Measurements from ENCODE around the gene TRAPPC2.
"Not testable (repeated sequence)": the region's sequence is repeated elsewhere in the genome, so short reads cannot be mapped to it uniquely, and the experiment has no call there.

The TRAPPC2 gene

DNA sequence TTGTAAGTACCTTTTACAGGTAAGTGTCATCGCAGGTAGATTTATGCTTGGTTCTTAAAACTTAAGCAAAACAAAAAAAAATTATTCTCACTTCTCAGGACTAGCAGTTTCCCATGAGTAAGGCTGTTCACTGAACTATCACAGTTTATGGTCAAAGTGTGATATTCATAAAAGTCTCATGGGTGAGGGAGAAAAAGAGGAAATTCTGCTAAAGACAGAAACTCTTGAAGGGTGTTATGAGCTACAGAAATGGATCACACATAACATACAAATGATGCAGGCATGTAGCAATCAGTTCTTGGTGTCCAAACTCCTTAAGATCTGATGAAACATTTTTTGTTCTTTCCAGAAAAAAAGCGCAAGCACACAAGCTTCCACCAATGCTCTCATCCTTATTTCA lies 37.0 kb downstream of the TRAPPC2 start:
- no peak for DNase-seq

DNA sequence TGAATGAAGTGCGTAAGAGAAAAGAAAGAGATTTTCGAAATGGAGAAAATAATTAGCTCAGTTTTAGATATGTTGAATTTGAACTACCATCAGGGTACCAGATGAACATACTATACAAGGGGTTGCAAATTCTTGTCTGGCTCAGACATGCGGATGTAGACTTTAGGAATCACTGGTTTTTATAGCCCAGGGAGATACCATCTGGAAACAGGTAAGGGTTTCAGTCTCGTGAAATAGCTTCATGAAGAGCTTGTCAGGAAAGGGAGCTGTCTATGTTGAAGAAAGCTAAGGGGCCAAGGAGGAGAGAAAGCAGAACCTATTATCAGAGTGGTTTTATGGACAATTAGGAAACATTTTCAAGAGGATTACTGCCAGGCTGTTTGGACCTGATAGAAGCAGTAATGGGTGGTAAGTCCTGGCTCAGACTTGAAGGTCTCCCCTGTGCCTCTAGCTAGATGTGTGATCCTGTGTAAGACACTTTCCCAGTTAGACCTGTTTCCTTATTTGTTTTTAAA lies 38.8 kb downstream of the TRAPPC2 start:
- no peak for DNase-seq

DNA sequence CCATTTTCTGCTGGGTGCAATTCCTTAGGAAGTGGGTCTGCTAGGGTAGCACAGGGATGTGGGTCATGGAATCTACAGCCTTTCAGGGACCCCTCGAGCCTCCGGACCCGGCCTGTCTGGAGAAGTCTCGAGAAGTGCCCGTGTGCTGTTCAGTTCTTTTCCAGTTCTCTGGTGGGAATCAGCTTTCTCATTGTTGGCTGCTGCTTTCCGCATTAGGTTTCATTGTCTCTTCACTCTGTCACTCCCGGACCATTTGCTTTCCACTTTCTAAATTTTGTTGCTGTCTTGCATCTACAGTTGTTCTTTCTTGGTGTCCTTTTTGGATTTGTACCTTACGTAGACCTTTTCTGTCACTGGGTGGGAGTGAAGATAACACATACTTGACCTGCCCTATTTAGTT lies 39.4 kb downstream of the TRAPPC2 start:
- DNase-seq = no peak

DNA sequence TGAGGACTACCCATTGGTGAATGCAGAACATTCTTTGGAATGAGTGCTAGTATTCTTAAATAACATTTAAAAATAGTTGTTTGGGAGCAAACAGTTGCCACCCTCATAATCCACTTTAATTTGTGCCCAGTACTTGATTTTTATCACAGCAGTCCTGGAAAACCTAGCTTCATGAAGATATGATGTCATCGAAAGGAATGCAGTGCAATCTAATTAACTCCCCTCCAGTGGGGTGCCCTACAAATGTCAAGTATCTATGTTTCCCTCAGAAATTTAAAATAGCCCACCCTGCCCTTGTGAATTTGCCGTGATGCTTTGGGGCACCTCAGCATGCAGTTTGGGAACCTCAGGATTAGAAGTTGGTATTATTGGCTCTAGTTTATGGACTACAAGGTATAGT lies 40.1 kb downstream of the TRAPPC2 start:
- no peak for DNase-seq

DNA sequence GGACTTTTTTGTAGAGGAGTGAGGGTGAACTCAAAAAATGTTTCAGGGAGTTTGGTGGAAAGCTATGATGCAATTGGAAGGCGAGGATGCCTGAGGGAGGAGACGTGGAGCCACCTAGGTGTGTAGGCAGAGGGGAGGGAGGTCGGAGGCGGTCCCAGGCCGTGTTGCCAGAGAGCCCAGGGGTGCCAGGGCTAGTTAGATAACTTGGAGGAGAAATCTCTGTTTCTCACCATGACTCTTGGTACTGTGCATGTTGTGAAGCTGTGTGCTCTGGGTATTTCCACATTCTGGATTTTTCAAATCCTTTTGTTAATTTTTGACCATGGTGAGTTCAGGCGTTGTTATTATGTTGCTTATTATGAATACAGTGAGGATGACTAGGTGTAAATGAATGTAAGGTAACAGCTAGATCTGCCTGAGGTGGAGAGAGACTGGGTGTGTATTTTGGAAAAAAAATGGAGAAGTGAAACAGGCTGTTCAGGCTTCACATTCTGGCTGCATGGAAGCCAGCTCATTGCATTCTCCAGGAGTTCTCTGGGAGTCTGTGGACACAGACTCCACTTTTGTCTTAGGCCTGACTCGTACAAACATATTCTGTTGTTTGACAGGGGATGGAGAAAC lies 41.0 kb downstream of the TRAPPC2 start:
- no peak for DNase-seq

DNA sequence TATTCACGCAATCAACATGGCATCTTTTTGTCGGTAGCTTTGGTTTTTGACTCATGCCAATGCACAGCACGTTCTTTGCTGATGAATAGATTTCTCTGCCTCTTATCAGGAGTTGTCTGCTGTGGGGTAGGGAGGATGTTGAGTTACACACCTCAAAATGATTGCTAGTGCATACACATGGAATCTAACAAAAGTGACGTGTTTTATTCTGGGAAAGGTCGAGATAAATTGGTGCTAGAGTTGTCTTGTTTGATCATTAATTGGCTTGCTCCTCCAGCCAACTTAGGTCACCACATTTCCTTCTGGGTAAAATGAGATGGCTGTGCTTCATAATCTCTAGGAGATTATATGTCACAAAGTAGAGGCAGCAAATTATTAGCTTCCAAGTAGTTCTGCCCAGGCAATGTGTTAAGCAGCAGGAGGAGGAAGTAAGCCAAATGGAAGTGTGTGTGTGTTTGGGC lies 41.6 kb downstream of the TRAPPC2 start:
- DNase-seq = no peak

DNA sequence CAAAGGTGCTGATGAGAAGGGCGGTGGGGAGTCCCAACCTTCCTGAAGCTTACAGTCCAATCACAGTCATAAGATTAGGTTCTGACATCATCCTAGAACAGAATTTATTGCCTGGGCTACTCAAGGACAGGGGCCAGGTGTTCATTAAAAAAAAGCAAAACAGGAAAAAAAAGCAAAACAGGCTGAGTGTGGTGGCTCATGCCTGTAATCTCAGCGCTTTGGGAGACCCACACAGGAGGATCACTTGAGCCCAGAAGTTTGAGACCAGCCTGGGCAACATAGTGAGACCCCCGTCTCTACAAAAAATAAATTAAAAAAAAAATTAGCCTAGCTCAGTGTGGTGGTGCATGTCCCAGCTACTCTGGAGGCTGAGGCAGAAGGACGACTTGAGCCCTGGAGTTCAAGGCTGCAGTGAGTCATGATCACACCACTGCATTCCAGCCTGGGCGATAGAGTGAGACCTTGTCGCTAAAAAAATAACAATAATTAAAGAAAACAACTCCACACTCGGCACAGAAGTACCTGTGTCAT lies 42.5 kb downstream of the TRAPPC2 start:
- DNase-seq = no peak

DNA sequence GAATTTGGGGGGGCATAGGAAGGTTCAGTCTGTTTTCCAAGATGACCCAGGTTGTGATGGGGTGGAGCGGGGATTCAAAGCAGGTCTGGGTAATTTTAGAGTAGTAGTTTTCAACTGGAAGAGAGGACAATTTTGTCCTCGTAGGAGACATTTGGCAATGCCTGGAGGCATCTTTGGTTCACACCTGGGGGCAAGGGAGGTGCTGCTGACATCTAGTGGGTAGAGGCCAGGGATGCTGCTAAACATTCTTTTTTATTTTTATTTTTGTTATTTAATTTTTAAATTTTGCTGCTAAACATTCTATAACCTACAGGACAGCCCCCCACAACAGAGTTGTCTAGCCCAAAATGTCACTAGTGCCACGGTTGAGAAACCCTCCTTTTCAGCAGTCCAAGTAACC lies 43.6 kb downstream of the TRAPPC2 start:
- DNase-seq = no peak

DNA sequence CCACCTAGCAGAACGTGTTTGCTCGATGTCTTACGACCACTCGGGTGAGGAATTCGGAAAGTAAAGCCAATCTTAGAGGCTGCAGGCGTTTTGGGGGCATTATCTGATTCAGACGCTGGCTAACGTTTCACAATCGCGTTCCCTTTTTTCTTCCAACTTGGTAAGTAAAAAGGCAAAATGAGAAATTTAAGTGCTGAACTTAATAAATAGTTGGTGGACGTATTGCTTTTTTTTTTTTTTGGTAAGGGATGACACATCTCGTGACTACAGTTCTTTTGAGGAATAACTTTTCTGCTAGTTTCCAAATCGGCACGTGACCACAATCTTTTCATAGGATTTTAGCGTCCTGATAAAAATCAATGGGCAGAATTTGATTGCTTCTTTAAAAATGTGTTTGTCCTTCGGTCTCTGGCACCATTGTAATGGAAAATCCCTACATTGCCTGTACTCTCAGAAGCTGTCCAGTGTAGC lies 44.6 kb downstream of the TRAPPC2 start:
- no peak for DNase-seq

DNA sequence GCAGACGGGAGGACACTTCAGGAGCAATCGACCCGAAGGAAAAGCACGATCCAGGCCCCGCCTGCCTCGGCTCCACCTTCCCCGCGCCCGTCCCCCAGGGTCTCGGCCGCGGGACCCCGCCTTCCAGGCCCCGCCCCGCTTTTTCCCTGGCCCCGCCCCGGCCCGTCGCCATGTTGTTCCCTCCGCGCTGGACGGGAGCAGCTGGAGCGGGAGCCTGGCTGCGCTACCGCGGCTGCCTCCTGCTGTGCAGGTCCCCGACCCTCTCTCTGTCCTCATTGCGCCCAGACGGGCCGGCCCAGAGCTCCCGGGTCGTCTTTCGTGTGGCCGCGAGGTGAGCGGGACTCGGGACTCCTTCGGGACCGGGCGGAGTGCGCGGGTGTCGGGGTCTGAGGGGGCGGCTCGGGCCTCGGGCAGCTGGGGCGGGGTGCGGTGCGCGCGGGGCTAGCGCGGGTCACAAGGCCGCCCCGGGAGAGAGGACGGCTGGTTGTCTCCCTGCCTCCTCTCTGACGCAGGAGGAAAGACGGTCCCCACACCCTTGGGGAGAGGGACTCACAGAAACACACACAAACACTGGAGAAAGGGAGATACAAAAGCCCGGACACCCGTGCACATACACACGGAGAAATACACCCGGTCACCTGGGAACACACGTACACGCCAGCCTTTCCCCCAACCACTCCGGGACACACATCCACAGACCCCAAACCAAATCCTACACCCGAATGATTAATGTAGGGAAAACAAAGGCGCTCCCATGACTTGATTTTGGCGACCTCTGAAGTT lies 45.3 kb downstream of the TRAPPC2 start, which contains the start of gene RAB9A:
TSS of gene RAB9A (plus strand) at position 171 of the 783 bp plus-strand sequence. CDS start 19,619 bp downstream, outside the sequence.
- peak; percentile 46 to 57 (median 53) for DNase-seq

DNA sequence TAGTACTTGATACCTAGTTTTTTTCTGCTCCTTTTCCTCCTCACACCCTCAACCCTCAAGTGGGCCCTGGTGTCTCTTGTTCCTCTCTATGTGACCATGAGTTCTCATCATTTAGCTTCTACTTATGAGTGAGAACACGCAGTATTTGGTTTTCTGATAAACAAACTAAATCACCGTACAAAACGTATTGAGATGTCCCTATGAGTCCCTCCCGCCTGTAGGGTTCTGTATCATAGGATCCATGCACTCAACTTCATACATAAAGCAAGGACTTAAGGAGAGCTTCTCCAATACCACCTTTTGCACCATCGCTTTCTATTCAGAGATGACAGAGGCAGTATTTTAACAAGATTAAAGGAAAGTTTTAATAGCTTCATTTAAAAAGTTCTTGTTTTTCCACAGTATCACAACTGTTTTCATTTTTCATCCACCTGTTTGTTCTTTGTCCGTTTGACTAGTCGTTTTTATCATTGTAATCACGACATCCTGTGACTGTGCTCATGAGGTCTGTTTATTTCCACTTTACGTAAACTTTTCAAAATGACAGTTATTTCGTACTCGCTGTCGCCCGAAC lies 45.9 kb downstream of the TRAPPC2 start:
- no peak for DNase-seq

DNA sequence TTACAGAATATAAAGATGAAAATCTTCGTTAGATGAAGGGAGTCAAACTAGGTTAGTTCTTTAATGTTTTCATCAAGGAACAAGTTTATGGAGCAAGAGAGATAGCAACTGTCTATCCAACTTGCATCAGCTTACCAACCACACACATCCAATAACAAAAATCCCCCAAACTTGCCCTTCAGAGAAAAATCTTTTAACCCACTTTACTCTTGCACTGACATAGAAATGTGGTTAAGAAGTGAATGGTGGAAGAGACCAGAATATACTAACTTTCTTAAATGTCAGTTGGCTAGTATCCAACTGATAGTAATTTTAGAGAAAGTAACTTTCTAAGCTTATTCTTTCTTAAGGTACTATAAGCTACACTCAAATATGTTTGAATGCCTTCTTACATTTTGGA lies 47.2 kb downstream of the TRAPPC2 start:
- DNase-seq = no peak

DNA sequence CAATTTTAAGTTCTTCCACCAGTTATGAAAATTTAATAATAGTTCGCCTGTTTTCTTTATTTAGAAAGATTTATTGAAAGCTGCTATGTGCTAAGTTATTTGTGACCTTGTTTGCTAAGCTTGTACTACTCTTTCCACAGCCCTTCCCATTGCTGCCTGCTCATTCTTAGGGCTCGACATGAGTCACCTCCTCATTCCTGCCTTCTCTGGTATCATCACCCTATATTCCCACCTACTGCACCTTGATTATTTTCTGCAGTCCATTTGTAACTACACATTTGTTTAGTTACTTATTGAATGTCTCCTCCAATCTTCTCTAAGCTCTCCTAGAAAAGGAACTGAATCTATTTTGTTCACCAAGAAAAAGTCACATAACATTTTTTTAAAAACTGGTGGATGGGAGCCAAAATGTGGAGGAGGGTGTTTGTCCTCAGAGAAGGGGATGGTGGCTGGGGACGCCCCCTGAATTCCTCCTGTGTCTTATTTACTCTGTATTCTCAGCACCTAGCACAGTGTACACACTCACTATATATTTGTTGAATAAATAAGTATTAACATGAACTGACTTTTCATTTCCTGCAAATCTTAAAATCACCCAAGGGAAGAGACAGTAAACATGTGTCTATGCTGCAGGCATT lies 49.2 kb downstream of the TRAPPC2 start:
- DNase-seq = no peak

DNA sequence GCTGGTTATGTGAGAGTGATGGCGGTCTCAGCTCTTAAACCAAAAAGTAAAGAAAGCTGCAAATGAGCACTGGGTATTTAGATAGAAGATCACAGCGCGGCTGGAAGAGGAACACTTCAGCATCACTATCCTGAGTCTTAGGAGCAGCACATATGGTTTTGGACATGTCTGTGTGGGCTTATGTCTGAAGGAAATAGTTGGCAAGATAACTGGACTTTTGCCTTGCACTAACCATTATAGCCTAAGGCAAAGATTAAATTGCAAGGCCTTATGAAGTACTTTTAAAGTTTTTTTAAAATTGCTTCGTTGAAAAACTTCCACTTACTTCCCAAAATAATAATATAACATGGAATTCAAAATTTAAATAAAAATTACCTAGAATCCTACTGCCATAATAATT lies 50.1 kb downstream of the TRAPPC2 start:
- DNase-seq = no peak

DNA sequence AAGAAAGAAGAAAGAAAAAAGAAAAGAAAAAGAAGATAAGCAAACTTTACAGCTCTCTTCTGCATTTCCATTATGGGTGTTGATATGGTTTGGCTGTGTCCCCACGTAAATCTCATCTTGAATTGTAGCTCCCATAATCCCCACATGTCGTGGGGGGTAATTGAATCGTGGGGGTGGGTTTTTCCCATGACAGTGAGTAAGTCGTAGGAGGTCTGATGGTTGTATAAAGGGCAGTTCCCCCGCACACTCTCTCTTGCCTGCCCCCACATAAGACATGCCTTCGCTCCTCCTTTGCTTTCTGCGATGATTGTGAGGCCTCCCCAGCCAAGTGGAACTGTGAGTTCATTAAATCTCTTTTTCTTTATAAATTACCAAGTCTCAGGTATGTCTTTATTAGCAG lies 52.8 kb downstream of the TRAPPC2 start:
- no peak for DNase-seq

DNA sequence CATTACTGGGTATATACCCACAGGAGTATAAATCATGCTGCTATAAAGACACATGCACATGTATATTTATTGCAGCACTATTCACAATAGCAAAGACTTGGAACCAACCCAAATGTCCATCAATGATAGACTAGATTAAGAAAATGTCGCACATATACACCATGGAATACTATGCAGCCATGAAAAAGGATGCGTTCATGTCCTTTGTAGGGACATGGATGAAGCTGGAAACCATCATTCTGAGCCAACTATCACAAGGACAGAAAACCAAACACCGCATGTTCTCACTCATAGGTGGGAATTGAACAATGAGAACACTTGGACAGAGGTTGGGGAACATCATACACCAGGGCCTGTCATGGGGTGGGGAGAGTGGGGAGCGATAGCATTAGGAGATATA lies 54.7 kb downstream of the TRAPPC2 start:
- DNase-seq = not testable (repeated sequence)

DNA sequence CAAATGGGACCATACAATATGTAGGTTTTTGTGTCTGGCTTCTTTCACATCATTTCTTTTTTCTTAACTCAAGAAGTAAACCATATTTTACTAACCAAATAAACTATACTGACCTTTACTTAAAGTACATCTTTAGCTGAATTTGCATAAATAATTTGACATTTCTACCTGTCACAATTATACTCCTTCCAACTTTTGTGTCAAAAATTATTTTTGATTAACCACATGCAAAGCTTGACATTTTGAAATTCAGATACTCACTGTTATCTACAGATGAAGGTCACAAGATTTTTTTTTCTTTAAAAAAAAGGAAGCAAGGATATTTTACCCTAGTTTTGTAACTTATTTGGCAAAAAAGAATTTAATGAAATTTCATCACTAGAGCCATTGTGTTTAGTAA lies 57.5 kb downstream of the TRAPPC2 start:
- DNase-seq = no peak

DNA sequence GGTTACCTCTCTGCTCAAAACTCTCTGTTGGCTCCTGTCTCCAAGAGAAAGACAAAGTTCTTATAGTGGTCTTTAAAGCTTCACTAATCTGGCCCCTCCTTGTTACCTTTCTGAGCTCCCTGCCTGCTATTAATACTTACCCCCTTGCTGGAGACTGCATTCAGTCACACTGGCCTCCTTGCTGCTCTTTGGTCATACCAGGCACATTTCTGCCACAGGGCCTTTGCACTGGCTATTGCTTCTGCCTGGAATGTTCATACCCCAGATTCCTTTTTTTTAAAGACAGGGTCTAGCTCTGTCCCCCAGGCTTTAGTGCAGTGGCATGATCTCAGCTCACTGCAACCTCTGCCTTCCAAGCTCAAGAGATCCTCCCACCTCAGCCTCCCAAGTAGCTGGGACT lies 61.4 kb downstream of the TRAPPC2 start:
- DNase-seq = no peak

DNA sequence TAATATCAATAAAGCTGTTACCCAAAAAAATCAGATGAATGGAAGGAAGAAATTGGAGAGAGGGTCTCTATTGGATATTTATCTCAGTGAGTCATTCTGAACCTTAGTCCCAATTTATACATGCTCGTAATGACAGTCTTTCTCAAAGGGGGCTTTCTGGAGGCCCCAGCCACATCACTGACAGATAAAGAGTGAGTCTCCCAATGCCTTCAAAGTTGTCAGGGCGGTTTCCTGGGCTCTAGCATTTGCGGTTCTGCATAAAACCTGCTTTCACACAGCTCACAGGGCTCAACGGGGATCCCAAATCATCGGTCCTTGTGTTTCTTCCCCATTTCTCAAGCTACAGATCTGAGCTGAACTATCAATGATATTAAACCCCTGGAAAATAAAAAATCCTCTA lies 64.2 kb downstream of the TRAPPC2 start:
- DNase-seq = no peak

DNA sequence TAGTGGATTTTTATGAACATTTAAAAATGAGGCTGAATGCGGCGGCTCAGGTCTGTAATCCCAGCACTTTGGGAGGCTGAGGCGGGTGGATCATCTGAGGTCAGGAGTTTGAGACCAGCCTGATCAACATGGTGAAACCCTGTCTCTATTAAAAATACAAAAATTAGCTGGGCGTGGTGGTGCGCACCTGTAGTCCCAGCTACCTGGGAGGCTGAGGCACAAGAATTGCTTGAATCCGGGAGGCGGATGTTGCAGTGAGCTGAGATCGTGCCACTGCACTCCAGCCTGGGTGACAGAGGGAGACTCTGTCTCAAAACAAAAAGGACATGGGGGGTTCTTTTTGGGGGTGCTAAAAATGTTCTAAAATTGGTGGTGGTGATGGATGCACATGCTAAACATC lies 64.7 kb downstream of the TRAPPC2 start:
- not testable (repeated sequence) for DNase-seq

DNA sequence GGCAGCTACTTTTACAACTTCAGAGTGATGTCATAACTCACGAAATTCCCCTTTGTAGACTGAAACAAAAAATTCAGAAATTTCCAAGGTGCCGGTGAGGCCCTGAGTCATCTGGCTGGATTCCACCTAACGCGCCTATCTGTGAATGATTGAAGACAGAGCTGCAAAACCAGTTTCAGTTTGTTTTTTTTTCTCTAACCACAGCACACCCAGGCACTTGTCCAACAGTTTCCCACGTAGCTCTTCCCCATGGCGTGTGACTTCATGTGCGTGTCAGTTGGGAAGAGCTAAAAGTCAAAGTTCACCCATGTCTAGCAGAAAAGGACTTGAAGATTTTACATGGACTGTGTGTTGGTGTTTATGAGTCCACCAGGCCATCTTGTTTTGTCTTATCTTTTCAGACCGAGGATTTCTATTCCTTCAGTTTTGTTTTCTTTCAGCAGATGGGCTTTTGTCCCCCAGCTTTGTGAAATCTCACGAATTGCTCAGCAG lies 65.1 kb downstream of the TRAPPC2 start:
- DNase-seq = peak in 1 of 4 experiments; percentile 2

DNA sequence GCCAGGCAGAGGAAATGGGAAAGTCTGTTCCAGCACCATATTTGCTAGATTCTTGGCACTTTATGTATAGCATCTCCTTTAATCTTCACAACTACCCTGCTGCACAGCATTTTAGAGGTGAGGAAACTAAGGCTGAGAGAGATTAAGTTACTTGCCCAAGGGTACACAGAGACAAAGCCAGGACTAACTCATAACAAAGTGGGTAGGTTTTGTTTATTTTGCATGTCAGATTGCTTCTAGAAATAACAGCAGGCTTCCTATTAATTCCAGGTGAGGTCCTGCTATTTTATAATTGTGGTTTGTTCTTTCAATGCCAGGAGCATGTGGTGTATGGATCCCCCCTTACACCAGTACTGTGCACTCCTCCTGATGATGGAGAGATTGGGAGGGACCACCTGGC lies 66.5 kb downstream of the TRAPPC2 start:
- DNase-seq = no peak

DNA sequence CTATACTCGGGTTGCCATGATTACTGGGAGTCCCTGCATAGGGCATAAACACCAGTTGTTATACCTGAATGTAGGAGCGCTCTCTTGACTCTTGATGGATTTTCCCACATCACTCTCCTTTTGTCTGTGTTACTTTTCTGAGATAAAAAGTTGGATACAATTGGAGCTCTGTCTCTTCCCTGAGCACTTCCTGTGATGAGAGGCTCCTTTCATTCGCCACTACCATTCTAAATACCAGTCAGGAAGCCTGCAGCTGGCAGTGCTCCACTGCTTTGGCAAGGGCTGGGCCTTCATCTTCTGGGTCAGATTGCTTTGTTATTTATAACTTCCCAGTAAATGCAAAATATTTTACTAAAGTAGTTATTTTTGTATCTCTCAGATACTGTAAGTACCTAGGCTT lies 67.6 kb downstream of the TRAPPC2 start:
- no peak for DNase-seq
